22Rv1 (cell line): ENCODE data around the gene MRPL9.

Experiments
- ZFX ChIP-seq: fragments of 450-650 bp; IDR thresholded peaks from 2 replicates; pipeline ENCODE4 v1.6.1; 2017; ENCODE audit warnings: antibody characterized with exemption, borderline replicate concordance
- TF ChIP-seq, protein P1 (sequence below): fragments of 450-650 bp; IDR thresholded peaks from 2 replicates; pipeline ENCODE4 v1.5.1; 2017; ENCODE audit warnings: mild to moderate bottlenecking

DNA sequence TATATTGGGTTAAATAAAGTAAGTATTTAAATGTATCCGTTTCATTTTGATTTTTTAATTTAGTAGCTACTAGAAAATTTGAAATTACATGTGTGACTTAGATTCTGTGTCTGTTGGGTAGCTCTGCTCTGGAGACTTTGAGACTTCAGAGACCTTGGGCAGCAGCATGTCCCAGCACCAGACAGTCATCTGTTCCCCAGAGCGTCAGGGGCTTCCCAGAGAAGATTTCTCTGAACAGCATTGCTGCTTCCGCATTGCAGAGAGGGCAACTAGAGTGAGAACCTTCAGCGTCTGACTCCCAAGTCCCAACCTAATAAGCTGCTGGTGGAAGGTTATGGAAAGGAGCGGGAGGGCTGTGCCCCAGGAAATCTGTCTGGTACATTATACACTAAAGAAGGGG is 35.3 kb upstream of the MRPL9 start:
- TF ChIP-seq, protein P1, sequence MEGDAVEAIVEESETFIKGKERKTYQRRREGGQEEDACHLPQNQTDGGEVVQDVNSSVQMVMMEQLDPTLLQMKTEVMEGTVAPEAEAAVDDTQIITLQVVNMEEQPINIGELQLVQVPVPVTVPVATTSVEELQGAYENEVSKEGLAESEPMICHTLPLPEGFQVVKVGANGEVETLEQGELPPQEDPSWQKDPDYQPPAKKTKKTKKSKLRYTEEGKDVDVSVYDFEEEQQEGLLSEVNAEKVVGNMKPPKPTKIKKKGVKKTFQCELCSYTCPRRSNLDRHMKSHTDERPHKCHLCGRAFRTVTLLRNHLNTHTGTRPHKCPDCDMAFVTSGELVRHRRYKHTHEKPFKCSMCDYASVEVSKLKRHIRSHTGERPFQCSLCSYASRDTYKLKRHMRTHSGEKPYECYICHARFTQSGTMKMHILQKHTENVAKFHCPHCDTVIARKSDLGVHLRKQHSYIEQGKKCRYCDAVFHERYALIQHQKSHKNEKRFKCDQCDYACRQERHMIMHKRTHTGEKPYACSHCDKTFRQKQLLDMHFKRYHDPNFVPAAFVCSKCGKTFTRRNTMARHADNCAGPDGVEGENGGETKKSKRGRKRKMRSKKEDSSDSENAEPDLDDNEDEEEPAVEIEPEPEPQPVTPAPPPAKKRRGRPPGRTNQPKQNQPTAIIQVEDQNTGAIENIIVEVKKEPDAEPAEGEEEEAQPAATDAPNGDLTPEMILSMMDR = no peak
- no peak for TF ChIP-seq ZFX
